GM12865 (cell line): ENCODE measurements around the gene SYPL2.
"Not testable (repeated sequence)": the region's sequence is repeated elsewhere in the genome, so short reads cannot be mapped to it uniquely, and the experiment has no call there.

Experiments
- DNase-seq: peaks from one replicate; pipeline ENCODE4 v3.0.0; 2010; ENCODE audit warnings: low read depth
- H3K4me3 ChIP-seq: 2 replicates; pipeline ENCODE4 v1.5.1; 2011; ENCODE audit warnings: mild to moderate bottlenecking, low read depth, low read length, control low read depth
- CTCF ChIP-seq: IDR thresholded peaks from 2 replicates; pipeline ENCODE4 v1.5.1; 2011; ENCODE audit warnings: low read length, control low read depth, low read depth, inconsistent platforms; ENCODE audit not compliant: insufficient read depth; ENCODE audit errors: missing control alignments

SYPL2 gene

DNA sequence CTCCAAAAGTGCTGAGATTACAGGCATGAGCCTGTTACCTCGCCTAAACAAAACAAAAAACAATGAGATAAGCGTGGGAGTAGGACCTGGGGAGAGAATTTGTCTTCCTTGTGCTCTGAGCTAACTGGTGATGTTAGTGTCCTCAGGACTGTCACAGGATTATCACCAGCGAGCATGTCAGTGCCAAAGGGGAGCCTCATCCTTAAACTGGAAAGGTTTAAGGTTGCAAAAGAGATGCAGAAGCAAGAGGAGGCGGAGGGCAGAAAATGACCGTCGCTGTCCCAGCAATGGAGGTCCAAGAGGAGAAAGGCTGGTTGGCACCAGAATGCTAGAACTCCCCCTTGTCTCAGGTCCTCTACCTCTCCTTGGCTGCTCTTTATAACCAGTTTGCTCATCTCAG is 3.9 kb downstream of the SYPL2 start:
- TF ChIP-seq CTCF = no peak
- no peak for DNase-seq
- no peak overlapping the region for H3K4me3 ChIP-seq

DNA sequence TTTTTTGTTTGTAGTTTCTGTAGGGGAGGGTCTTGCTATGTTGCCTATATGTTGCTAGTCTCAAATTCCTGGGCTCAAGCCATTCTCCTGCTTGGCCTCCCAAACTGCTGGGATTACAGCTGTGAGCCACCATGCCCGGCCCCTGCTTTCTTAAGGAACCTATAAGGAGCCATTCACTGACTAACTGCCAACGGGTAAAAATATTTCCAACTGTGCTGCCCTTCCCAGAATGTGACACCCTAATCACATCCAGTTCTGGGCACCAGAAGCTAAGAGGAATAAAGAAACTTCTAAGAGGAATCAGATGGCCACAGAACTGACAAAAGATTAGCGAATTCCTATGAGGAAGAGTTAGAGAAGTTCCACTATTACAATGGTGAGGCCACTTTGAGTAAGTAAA is 6.4 kb downstream of the SYPL2 start:
- H3K4me3 ChIP-seq = no peak overlapping the region
- no peak for TF ChIP-seq CTCF
- no peak for DNase-seq

DNA sequence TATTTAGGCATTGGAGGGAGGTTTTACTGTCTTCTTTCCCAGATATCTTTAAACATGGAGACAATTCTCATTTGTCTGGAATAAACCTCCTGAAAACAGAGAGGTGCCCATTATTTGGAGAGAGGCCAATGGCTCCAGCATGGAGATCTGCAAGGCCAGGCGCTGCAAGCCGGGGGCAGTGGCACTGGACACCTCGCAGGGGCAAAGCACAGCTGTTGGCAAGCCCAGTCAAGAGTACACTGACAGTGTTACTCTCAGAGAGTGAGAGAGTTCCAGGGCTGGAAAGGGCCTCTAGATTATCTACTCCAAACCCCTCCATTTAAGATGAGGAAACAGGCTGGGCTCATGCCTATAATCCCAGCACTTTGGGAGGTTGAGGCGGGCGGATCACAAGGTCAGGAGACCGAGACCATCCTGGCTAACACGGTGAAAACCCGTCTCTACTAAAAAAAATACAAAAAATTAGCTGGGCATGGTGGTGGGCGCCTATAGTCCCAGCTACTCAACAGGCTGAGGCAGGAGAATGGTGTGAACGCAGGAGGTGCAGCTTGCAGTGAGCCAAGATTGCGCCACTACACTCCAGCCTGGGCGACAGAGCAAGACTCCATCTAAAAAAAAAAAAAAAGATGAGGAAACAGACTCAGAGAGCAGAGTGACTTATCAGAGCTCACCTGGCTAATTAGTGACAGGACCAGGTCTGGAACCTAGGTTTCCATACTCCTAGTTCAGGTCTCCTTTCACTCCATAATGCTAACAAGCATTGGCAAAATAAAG is 7.1 kb downstream of the SYPL2 start:
- DNase-seq, H3K4me3 ChIP-seq: not testable (repeated sequence)

GRCh38 chr1:109474697-109475096 is 8.4 kb downstream of the SYPL2 start:
- no peak for DNase-seq
- TF ChIP-seq CTCF = no peak
- no peak overlapping the region for H3K4me3 ChIP-seq

- DNase-seq = no peak
- no peak overlapping the region for H3K4me3 ChIP-seq
- no peak for TF ChIP-seq CTCF
These were observed 8.9 kb downstream of the SYPL2 start for GRCh38 chr1:109475261-109475660.

DNA sequence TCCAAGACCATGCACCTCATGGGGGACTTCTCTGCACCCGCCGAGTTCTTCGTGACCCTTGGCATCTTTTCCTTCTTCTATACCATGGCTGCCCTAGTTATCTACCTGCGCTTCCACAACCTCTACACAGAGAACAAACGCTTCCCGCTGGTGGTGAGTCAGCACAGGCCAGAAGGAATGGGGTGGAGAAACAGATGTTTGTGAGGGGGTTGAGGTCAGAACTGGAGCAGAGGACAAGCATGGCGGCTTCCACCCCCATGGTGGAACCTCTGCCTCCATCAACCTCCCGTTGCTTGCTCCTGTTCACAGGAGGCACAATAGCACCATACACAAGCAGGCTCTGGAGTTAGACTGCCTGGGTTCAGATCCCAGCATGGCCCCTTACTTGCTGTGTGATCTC is 10.5 kb downstream of the SYPL2 start:
- no peak for TF ChIP-seq CTCF
- no peak overlapping the region for H3K4me3 ChIP-seq
- no peak for DNase-seq

DNA sequence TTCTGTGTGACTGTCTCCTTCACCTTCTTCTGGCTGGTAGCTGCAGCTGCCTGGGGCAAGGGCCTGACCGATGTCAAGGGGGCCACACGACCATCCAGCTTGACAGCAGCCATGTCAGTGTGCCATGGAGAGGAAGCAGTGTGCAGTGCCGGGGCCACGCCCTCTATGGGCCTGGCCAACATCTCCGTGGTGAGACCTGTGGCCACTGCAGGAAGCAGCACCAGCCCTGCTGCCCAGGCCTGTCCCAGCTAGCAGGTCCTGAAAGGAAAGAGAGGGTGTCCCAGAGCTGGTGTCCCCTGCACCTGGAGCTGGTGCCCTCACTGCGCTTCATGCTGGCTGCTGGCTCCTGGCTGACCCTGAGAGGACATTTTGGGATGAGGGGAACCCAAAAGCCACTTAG is 11.5 kb downstream of the SYPL2 start:
- H3K4me3 ChIP-seq = no peak overlapping the region
- TF ChIP-seq CTCF = no peak
- no peak for DNase-seq

DNA sequence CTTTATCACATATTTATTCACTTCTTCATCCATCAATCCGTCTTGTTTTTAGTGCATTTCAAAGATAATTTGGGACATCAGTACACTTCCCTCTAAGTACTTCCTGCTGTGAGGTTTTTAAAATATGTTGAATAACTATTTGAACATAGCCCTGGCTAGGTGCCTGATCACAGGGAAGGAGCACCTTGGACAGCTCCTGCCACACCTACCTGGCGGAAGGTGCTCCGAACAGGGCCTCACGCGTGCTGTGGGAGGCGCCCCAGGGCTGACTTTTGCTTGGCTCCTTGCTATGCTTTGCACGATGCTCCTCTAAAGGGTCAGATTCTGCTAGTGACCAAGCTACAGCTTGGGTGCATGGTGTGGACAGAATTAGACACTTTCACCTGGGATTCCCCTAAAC is 12.5 kb downstream of the SYPL2 start:
- H3K4me3 ChIP-seq = no peak overlapping the region
- TF ChIP-seq CTCF = no peak
- DNase-seq = peak; percentile 18
